Heart right ventricle (tissue), 16 donors: ENCODE results near the gene NHP2. TPM values are rescaled to one million over a fixed set of nuclear protein-coding genes. Genes with fewer than 3 reads are reported as not detected.

Source experiments
- ATAC-seq, 8 donors: fragments of 200-7000 bp; cut with Tn5 transposase; one replicate each; pipeline ENCODE4 v1.9.1; 2020; ENCODE audit warnings: mild to moderate bottlenecking in 8 of 8, moderate library complexity in 8 of 8, moderate number of reproducible peaks in 1 of 8
- DNase-seq, 2 donors: peaks; one replicate each; pipeline ENCODE4 v3.0.0-alpha.2; 2020
- H3K27ac ChIP-seq, 10 donors: fragments of 200-600 bp; sonication (generic) in 2 of 10; one replicate each; pipeline versions ENCODE4 v1.5.0 to v1.8.0; 2020 to 2022; ENCODE audit warnings: mild to moderate bottlenecking in 3 of 10
- H3K27me3 ChIP-seq, 7 donors: fragments of 200-600 bp; one replicate each; pipeline ENCODE4 v1.8.0; 2021 to 2022; ENCODE audit warnings: mild to moderate bottlenecking in 2 of 7
- H3K36me3 ChIP-seq, 9 donors: fragments of 200-600 bp; sonication (generic) in 1 of 9; one replicate each; pipeline versions ENCODE4 v1.5.0 to v1.8.0; 2020 to 2022; ENCODE audit warnings: mild to moderate bottlenecking in 2 of 9
- H3K4me1 ChIP-seq, 9 donors: fragments of 200-600 bp; sonication (generic) in 1 of 9; one replicate each; pipeline versions ENCODE4 v1.5.0 to v1.8.0; 2020 to 2022; ENCODE audit warnings: mild to moderate bottlenecking in 4 of 9
- H3K4me3 ChIP-seq, 10 donors: fragments of 200-600 bp; sonication (generic) in 2 of 10; one replicate each; pipeline versions ENCODE4 v1.5.0 to v1.8.0; 2020 to 2022; ENCODE audit warnings: mild to moderate bottlenecking in 7 of 10, moderate library complexity in 2 of 10
- H3K9me3 ChIP-seq, 11 donors: fragments of 200-600 bp in 10 of 11; sonication (generic) in 2 of 11; one replicate each; pipeline versions ENCODE4 v1.5.0 to v1.8.0; 2013 to 2022; ENCODE audit warnings: mild to moderate bottlenecking in 2 of 11, control low read depth in 1 of 11, moderate library complexity in 1 of 11
- WGBS, 2 donors: extraction: QIAGEN DNeasy Blood & Tissue Kit; methylation state at CpG; one replicate each; pipeline ENCODE4 v1.1.7; 2013; ENCODE audit warnings: inconsistent platforms in 1 of 2; 5-methylcytosine and 5-hydroxymethylcytosine counted together
- intact Hi-C, 10 donors: fragments of 100-400 bp; cut with DNase I; formaldehyde crosslinking; loops; one replicate each; pipeline versions ENCODE4 v1.11.1 to v1.14.2; 2022
- polyA plus RNA-seq, 2 donors: library from polyadenylated mRNA; stranded (reverse); fragments of 200-250 nt; gene quantifications; one replicate each; pipeline ENCODE4 v1.2.3, GENCODE V29; 2013
- total RNA-seq, 10 donors: library from RNA; stranded (reverse); fragmentation: NEBNext Ultra II Directional in 3 of 10; extraction: Animal tissue kit (Norgen Biotek cat#: 25700) in 3 of 10; gene quantifications; one replicate each; pipeline versions ENCODE4 v1.2.1 to v1.2.4, GENCODE V29; 2021 to 2023
- TF ChIP-seq, protein P1 (sequence below), 9 donors: fragments of 200-600 bp; sonication (generic) in 2 of 9; IDR thresholded peaks; one replicate each; pipeline versions ENCODE4 v1.5.0 to v1.8.0; 2021 to 2022; ENCODE audit warnings: antibody characterized with exemption in 9 of 9, mild to moderate bottlenecking in 5 of 9, moderate library complexity in 1 of 9
- donor health status: Arrhythmogenic right ventricular cardiomyopathy.
- donor health status: ischemic (EF 13 %, LVEDD 7.1; RV severe dilation, severe dysfunction).
- donor health status: healthy with polysubstance abuse.
- donor health status: DM: no; HTN: yes; CAD: no.
- donor health status: DM: no; HTN: no; CAD: no.
- donor health status: ischemic (EF 25% LVEDD 6.9; RV normal size, moderate dysfunction).
- donor health status: ischemic (EF 25% LVEDD 5.7; RV mildly dilated, moderate dysfunction).
- donor health status: healthy.
- donor health status: DM: yes; HTN: yes; CAD: no.
- donor health status: Ischemic cardiomyopathy.
- donor health status: ischemic (EF 35%, LVEDD 5.7; RV mildly dilated, moderate dysfunction).
- donor health status: nonischemic (EF 11% LVEDD 7.7; RV severe dilation, severe dysfunction).
- donor health status: DM: yes; HTN: yes; CAD: no.
- donor health status: PGD.
- donor health status: ischemic (EF 29% LVEDD 5.4; RV normal size, mild dysfunction).
- donor health status: nonischemic (EF 23%, LVEDD 6.1; RV moderate dilation, normal function).

The NHP2 gene
- total and polyA plus RNA-seq, 12 donors, result 59.8 to 272 (median 74.5) TPM

GRCh38 chr5:178196281-178196812 lies 42.7 kb upstream of the NHP2 start:
- WGBS, 2 donors, result 73 to 78% methylated on average over 7 of the region's 7 CpGs
- peaks cover 0 to 6% (median 0%) of the 10 kb centered on the region in 9 donors for H3K4me1 ChIP-seq
- H3K4me3 ChIP-seq, result no peak overlapping the region
- H3K27ac ChIP-seq, result no peak overlapping the region
- ATAC-seq, result no peak
- no peak for DNase-seq
- TF ChIP-seq, protein P1, sequence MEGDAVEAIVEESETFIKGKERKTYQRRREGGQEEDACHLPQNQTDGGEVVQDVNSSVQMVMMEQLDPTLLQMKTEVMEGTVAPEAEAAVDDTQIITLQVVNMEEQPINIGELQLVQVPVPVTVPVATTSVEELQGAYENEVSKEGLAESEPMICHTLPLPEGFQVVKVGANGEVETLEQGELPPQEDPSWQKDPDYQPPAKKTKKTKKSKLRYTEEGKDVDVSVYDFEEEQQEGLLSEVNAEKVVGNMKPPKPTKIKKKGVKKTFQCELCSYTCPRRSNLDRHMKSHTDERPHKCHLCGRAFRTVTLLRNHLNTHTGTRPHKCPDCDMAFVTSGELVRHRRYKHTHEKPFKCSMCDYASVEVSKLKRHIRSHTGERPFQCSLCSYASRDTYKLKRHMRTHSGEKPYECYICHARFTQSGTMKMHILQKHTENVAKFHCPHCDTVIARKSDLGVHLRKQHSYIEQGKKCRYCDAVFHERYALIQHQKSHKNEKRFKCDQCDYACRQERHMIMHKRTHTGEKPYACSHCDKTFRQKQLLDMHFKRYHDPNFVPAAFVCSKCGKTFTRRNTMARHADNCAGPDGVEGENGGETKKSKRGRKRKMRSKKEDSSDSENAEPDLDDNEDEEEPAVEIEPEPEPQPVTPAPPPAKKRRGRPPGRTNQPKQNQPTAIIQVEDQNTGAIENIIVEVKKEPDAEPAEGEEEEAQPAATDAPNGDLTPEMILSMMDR (IDR thresholded peaks at IDR 0.05), result no peak
- no peaks in the 10 kb centered on the region for H3K9me3 ChIP-seq
- H3K36me3 ChIP-seq, result no peaks in the 10 kb centered on the region
- peaks cover 0 to 26% (median 16%) of the 10 kb centered on the region in 7 donors for H3K27me3 ChIP-seq
- intact Hi-C loops, result no loop called here

DNA sequence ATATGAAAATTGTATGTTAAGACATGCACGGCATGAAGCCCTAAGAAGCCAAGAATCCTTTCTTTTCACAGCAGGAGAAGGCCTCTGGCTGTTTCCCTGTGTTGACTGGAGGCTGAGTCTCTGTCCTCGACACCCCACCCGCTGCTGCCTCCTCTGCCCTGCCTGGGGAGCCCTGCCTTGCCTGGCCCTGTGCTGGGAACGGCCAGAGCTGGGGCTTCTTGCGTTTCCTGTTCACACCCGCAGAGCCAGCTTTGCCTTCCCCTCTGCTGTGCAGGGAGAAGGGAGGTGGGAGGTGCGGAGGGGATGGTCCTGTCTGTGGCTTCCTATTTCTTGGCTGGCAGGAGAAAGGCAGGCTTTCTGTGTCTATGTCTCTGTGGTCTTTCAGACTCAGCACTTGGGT lies 40.3 kb upstream of the NHP2 start:
- H3K9me3 ChIP-seq, result no peaks in the 10 kb centered on the region
- WGBS, 2 donors, result 30 to 40% methylated on average over 7 of the region's 7 CpGs
- H3K4me1 ChIP-seq, result peaks cover 0 to 6% (median 0%) of the 10 kb centered on the region in 9 donors
- H3K27me3 ChIP-seq, result peaks cover 0 to 36% (median 16%) of the 10 kb centered on the region in 7 donors
- no peak overlapping the region for H3K4me3 ChIP-seq
- TF ChIP-seq, protein P1 (IDR thresholded peaks at IDR 0.05), result no peak
- no peak overlapping the region for H3K27ac ChIP-seq
- no peak for ATAC-seq
- intact Hi-C loops, result no loop called here
- H3K36me3 ChIP-seq, result no peaks in the 10 kb centered on the region
- no peak for DNase-seq

- Histone ChIP-seq H3K9me3 (no peaks in the 10 kb centered on the region), H3K27ac (no peak overlapping the region), H3K4me3 (no peak overlapping the region), H3K4me1 (peaks cover 0 to 6% (median 0%) of the 10 kb centered on the region in 9 donors), H3K36me3 (no peaks in the 10 kb centered on the region), H3K27me3 (peaks cover 0 to 43% (median 16%) of the 10 kb centered on the region in 7 donors)
- TF ChIP-seq, protein P1 (IDR thresholded peaks at IDR 0.05), result no peak
- no peak for DNase-seq
- no peak for ATAC-seq
- 72 to 78% methylated on average over 8 of the region's 8 CpGs for WGBS, 2 donors
- intact Hi-C loops, result no loop called here
Observed at GRCh38 chr5:178193251-178193809, 39.6 kb upstream of the NHP2 start.

DNA sequence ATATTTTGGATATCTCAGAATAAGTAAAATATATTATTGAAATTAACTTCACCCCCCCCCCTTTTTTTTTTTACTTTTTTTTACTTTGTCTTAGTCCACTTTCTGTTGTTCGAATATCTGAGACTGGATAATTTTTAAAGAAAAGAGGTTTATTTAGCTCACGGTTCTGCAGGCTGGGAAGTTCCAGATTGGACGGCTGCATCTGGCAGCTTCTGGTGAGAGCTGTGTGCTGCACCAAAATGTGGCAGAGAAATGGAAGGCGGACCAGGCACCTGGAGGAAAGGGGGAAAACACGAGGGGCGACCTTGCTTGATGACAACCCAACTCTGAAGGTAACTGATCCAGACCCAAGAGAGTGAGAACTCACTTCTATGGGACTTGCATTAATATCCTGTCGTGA lies 39.1 kb upstream of the NHP2 start:
- 88 to 94% methylated on average over 7 of the region's 7 CpGs for WGBS, 2 donors
- H3K27me3 ChIP-seq, result peaks cover 0 to 44% (median 16%) of the 10 kb centered on the region in 7 donors
- intact Hi-C loops, result no loop called here
- no peak overlapping the region for H3K4me3 ChIP-seq
- no peak for ATAC-seq
- H3K36me3 ChIP-seq, result no peaks in the 10 kb centered on the region
- TF ChIP-seq, protein P1 (IDR thresholded peaks at IDR 0.05), result no peak
- H3K4me1 ChIP-seq, result peaks cover 0 to 6% (median 0%) of the 10 kb centered on the region in 9 donors
- H3K9me3 ChIP-seq, result no peaks in the 10 kb centered on the region
- H3K27ac ChIP-seq, result no peak overlapping the region
- DNase-seq, result no peak
